ENCODE results near the gene KAZN.

KAZN gene

GRCh38 chr1:15153184-15153841, 554.8 kb downstream of the KAZN start, which contains the start of gene TMEM51:
Gene TMEM51, plus strand, starts transcription at chr1:15153747. Its CDS starts 61,341 bp downstream, at chr1:15215088.
- DNase-seq: no peak

- peak in 1 of 2 experiments; percentile 43 for DNase-seq
These were observed 555.5 kb downstream of the KAZN start for GRCh38 chr1:15153842-15154479.

GRCh38 chr1:15154480-15155036, 556.1 kb downstream of the KAZN start:
- peak in 1 of 2 experiments; percentile 11 for DNase-seq

DNA sequence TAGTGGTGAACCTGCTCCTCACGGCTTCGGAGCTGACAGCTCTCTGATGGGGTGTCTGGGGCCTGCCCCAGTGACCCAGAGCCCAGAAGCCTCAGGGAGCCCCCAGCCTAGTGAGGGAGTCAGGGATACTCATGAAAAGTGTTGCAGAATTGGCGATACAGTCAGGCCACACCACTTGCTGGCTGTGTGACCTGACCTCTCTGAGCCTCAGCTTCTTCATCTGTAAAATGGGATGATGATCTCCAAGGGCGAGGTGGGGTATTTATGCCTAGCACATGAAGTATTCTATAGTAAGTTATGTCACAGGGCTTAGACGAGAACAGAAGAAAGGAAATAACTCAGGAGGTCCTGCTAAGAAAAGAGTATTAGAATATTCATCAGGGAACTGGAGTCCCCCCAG, 556.7 kb downstream of the KAZN start:
- no peak for DNase-seq

GRCh38 chr1:15155888-15156741, 557.6 kb downstream of the KAZN start:
- no peak for DNase-seq

- no peak for DNase-seq
These were observed 558.4 kb downstream of the KAZN start for GRCh38 chr1:15156807-15157380.

- DNase-seq: no peak
These were observed 559.3 kb downstream of the KAZN start for GRCh38 chr1:15157524-15158399.

- DNase-seq: no peak
These were observed 560.2 kb downstream of the KAZN start for GRCh38 chr1:15158506-15159165.

- DNase-seq: no peak
These were observed 560.7 kb downstream of the KAZN start for GRCh38 chr1:15159166-15159555.

- no peak for DNase-seq
These were observed 562.1 kb downstream of the KAZN start for GRCh38 chr1:15160626-15161025.

DNA sequence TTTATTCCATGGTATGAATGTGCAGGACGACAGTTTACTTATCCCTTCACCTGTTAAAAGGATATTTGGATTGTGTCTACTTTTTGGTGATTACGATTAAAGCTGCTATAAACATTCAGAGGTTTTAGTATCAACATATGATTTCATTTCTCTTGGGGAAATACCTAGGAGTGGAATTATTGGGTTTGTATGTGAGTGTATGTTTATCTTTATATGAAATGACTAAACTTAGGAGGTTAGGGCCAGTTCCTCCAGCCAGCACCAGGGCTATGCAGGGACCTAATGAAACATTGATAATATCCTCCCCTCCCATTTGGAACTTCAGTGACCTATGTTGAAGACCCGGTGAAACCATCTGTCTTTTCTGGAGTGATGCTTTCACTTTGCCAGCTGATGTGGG, 568.9 kb downstream of the KAZN start:
- no peak for DNase-seq

Measured in stimulated activated CD4-positive, alpha-beta T cell treated with anti-CD3 and anti-CD28 coated beads, Interleukin-4, amount 100 ng/mL, for 4 hours (primary cell).